ENCODE data around the gene MGME1. TPM values are rescaled to one million over a fixed set of nuclear protein-coding genes. Genes with fewer than 3 reads are reported as not detected.

Gene MGME1
- total RNA-seq, 1 experiment from 2014 or later, result 42.8 TPM

DNA sequence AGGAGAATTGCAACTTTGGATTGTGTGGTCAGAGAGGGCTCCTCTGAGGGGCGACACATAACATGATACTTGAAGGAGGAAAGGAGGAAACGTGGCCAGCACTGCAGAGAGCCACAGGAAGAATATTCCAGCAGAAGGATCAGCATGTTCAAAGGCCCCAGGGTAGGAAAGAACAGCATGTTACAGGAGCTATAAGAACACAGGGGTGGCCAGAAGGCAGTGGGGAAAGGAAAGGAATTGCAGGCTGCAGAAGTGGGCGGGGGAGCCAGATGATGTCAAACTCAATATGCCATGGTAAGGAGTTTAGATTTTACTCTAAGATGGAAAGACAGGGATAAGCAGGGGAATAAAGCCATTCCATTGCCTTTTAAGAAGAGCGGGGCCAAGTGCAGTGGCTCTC, 30.7 kb downstream of the MGME1 start:
- Histone ChIP-seq H3K4me3 (no peak overlapping the region), H3F3A (ENCODE audit: insufficient read depth, low read depth) (peaks cover 18% of the 10 kb centered on the region), H3K27ac (no peak overlapping the region), H3K36me3 (ENCODE audit: low read depth) (no peaks in the 10 kb centered on the region), H3K4me1 (replicated peaks; ENCODE audit: insufficient read depth) (peaks cover 24% of the 10 kb centered on the region), H4K20me1 (ENCODE audit: insufficient read depth) (no peaks in the 10 kb centered on the region), H2AFZ (no peak overlapping the region), H3K79me2 (ENCODE audit: low read depth) (no peaks in the 10 kb centered on the region), H3K9me3 (ENCODE audit: insufficient read depth, low read depth) (no peaks in the 10 kb centered on the region), H3K27me3 (ENCODE audit: insufficient read depth, low read depth) (no peaks in the 10 kb centered on the region), H3K9me2 (ENCODE audit: insufficient read depth) (no peaks in the 10 kb centered on the region), H3K4me2 (no peak overlapping the region)
- ChIA-PET CTCF (no interaction called here), POLR2A (ENCODE audit: unreplicated experiment) (no interaction called here)
- DNase-seq, result no peak
- TF ChIP-seq CTCF (conservative IDR thresholded peaks at IDR 0.05), result no peak
- TF ChIP-seq EZH2 (IDR thresholded peaks at IDR 0.05; ENCODE audit: low read depth), result no peak
- BruUV-seq (replicated peaks), result no TSS peak
- intact Hi-C loops (cut with micrococcal nuclease; ENCODE audit: unreplicated experiment), result loop anchor here (10.0 kb wide), 1 partner anchor 1195 kb away; no protein-coding TSS in a partner anchor

DNA sequence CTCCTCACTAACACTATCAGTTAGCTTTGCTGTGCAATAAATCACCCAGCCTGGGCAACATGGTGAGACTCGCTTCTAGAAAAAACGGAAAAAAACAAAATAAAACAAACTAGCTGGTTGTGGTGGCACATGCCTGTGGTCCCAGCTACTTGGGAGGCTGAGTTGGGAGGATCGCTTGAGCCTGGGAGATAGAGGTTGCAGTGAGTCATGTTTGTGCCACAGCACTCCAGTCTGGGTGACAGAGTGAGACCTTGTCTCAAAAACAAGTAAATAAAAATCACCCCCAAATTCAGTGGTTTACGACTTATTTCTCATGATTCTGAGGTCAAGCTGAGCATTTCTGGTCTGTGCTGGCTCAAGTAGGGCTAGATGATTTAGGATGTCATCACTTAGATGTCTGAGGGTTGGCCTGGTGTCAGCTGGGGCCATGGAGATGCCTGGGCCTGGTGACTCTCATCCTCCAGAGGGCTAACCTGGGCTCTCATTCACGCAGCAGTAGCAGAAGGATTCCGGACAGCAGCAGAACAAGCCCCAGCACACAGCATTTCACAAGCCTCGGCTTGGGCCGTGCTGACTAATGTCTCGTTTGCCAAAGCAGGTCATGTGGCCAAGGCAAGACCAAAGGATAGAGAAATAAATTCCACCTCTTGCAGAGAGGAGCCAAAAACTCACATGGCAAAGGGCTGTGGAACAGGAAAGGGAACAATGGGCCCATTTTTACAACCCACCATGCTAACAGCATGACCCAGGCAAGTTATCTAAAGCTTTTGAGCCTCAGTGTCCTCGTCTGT, 32.5 kb downstream of the MGME1 start:
- CTCF ChIA-PET, result no interaction called here
- H3K4me2 ChIP-seq, result peak overlapping the region; percentile 45

GRCh38 chr20:18003897-18004296, 35.1 kb downstream of the MGME1 start:
- Histone ChIP-seq H3K79me2 (ENCODE audit: low read depth) (no peaks in the 10 kb centered on the region), H3F3A (ENCODE audit: insufficient read depth, low read depth) (peaks cover 36% of the 10 kb centered on the region), H3K27ac (no peak overlapping the region), H3K9me2 (ENCODE audit: insufficient read depth) (no peaks in the 10 kb centered on the region), H3K4me3 (no peak overlapping the region), H4K20me1 (ENCODE audit: insufficient read depth) (no peaks in the 10 kb centered on the region), H3K4me1 (replicated peaks; ENCODE audit: insufficient read depth) (peaks cover 43% of the 10 kb centered on the region), H3K27me3 (ENCODE audit: insufficient read depth, low read depth) (no peaks in the 10 kb centered on the region), H3K36me3 (ENCODE audit: low read depth) (no peaks in the 10 kb centered on the region), H3K9me3 (ENCODE audit: insufficient read depth, low read depth) (no peaks in the 10 kb centered on the region), H3K4me2 (no peak overlapping the region), H2AFZ (no peak overlapping the region)
- BruUV-seq (replicated peaks), result no TSS peak
- intact Hi-C loops (cut with micrococcal nuclease; ENCODE audit: unreplicated experiment), result no loop called here
- no peak for DNase-seq
- ChIA-PET POLR2A (ENCODE audit: unreplicated experiment) (no interaction called here), CTCF (no interaction called here)
- no peak for TF ChIP-seq CTCF (conservative IDR thresholded peaks at IDR 0.05)
- TF ChIP-seq EZH2 (IDR thresholded peaks at IDR 0.05; ENCODE audit: low read depth), result no peak

More for the DNA sequence above, 32.5 kb downstream of the MGME1 start:
- intact Hi-C loops (cut with micrococcal nuclease; ENCODE audit: unreplicated experiment), result no loop called here
- no peaks in the 10 kb centered on the region for H3K79me2 ChIP-seq (ENCODE audit: low read depth)
- no TSS peak for BruUV-seq (replicated peaks)
- H3K27ac ChIP-seq, result peak overlapping the region; percentile 79
- no peak for TF ChIP-seq CTCF (conservative IDR thresholded peaks at IDR 0.05)
- TF ChIP-seq EZH2 (IDR thresholded peaks at IDR 0.05; ENCODE audit: low read depth), result no peak
- H4K20me1 ChIP-seq (ENCODE audit: insufficient read depth), result no peaks in the 10 kb centered on the region
- no peaks in the 10 kb centered on the region for H3K9me3 ChIP-seq (ENCODE audit: insufficient read depth, low read depth)
- no peaks in the 10 kb centered on the region for H3K27me3 ChIP-seq (ENCODE audit: insufficient read depth, low read depth)
- H3K4me3 ChIP-seq, result no peak overlapping the region
- peaks cover 38% of the 10 kb centered on the region for H3K4me1 ChIP-seq (replicated peaks; ENCODE audit: insufficient read depth)
- peak overlapping the region; percentile 50; the same call in 1 of the 2 replicates for H2AFZ ChIP-seq
- H3F3A ChIP-seq (ENCODE audit: insufficient read depth, low read depth), result peaks cover 30% of the 10 kb centered on the region
- no peaks in the 10 kb centered on the region for H3K36me3 ChIP-seq (ENCODE audit: low read depth)
- POLR2A ChIA-PET (ENCODE audit: unreplicated experiment), result no interaction called here
- peak; percentile 32 to 81 for DNase-seq
- H3K9me2 ChIP-seq (ENCODE audit: insufficient read depth), result no peaks in the 10 kb centered on the region
